ENCODE measurements around the gene GRK1.
"Not testable (repeated sequence)": the region's sequence is repeated elsewhere in the genome, so short reads cannot be mapped to it uniquely, and the experiment has no call there.

Gene GRK1

DNA sequence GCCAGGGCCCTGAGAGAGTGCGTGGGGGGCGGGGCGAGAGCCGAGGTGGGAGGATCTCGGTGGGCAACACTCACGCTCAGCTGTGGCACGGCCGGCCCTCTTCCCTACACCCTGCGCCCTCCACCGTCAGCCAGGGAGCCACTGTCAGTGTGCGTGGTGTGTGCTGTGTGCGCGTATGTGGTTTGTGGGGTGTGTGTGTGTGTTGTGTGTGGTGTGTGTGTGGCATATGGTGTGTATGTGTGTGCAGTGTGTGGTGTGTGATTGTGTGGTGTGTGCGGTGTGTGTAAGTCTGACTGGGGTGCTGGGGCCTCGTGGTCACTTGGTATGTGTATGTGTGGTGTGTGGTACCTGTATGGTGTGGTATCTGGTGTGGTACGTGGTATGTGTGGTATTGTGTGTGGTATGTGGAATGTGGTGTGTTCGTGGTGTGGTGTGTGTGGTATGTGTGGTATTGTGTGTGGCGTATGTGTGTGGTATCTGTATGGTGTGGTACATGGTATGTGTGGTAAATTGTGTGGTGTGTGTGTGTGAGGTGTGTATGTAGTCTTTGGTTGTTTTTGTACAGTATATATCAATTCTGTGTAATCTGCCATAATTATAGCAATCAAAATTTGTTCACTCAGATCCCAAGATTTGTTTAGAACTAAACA lies 5.1 kb downstream of the GRK1 start:
- TF ChIP-seq, protein P1, sequence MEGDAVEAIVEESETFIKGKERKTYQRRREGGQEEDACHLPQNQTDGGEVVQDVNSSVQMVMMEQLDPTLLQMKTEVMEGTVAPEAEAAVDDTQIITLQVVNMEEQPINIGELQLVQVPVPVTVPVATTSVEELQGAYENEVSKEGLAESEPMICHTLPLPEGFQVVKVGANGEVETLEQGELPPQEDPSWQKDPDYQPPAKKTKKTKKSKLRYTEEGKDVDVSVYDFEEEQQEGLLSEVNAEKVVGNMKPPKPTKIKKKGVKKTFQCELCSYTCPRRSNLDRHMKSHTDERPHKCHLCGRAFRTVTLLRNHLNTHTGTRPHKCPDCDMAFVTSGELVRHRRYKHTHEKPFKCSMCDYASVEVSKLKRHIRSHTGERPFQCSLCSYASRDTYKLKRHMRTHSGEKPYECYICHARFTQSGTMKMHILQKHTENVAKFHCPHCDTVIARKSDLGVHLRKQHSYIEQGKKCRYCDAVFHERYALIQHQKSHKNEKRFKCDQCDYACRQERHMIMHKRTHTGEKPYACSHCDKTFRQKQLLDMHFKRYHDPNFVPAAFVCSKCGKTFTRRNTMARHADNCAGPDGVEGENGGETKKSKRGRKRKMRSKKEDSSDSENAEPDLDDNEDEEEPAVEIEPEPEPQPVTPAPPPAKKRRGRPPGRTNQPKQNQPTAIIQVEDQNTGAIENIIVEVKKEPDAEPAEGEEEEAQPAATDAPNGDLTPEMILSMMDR (IDR thresholded peaks at IDR 0.05; ENCODE audit: borderline replicate concordance, insufficient read depth, low read depth, low read length): no peak

DNA sequence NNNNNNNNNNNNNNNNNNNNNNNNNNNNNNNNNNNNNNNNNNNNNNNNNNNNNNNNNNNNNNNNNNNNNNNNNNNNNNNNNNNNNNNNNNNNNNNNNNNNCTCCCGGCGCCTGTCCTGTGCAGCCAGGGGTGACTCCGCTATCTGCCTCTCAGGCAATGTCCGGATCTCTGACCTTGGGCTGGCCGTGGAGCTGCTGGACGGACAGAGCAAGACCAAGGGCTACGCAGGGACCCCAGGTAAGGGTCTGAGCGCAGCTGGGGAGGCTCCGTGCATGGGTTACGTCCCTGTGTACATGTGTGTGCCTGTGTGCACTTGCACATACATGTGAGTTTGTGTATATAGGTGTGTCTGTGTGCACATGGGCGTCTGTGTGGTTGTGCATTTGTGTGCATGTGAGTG lies 55.9 kb downstream of the GRK1 start:
- TF ChIP-seq, protein P1 (IDR thresholded peaks at IDR 0.05; ENCODE audit: borderline replicate concordance, insufficient read depth, low read depth, low read length): no peak

More for the DNA sequence above, 5.1 kb downstream of the GRK1 start:
- no peak overlapping the region for H3K4me3 ChIP-seq (ENCODE audit: low read depth, low read length)

DNA sequence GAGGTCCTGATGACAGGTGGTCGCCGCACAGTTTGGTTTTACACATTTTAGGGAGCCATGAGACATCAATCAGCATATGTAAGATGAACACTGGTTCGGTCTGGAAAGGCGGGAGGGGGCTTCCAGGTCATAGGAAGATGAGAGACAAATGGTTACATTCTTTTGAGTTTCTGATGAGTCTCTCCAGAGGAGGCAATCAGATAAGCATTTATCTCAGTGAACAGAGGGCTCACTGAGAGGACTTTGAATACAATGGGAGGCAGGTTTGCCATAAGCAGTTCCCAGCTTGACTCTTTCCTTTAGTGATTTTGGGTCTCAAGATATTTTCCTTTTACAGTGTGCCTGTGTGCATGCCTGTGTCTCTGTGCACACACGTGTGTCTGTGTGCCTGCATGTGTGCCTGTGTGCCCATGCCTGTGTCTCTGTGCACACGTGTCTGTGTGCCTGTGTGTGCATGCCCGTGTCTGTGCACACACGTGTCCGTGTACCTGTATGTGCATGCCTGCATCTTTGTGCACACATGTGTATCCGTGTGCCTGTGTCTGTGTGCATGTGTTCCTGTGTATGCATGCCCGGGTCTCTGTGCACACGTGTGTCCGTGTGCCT lies 56.5 kb downstream of the GRK1 start:
- TF ChIP-seq, protein P1 (IDR thresholded peaks at IDR 0.05; ENCODE audit: borderline replicate concordance, insufficient read depth, low read depth, low read length): no peak
- no peak overlapping the region for H3K4me3 ChIP-seq (ENCODE audit: low read depth, low read length)

More for the DNA sequence above, 55.9 kb downstream of the GRK1 start:
- no peak overlapping the region for H3K4me3 ChIP-seq (ENCODE audit: low read depth, low read length)

DNA sequence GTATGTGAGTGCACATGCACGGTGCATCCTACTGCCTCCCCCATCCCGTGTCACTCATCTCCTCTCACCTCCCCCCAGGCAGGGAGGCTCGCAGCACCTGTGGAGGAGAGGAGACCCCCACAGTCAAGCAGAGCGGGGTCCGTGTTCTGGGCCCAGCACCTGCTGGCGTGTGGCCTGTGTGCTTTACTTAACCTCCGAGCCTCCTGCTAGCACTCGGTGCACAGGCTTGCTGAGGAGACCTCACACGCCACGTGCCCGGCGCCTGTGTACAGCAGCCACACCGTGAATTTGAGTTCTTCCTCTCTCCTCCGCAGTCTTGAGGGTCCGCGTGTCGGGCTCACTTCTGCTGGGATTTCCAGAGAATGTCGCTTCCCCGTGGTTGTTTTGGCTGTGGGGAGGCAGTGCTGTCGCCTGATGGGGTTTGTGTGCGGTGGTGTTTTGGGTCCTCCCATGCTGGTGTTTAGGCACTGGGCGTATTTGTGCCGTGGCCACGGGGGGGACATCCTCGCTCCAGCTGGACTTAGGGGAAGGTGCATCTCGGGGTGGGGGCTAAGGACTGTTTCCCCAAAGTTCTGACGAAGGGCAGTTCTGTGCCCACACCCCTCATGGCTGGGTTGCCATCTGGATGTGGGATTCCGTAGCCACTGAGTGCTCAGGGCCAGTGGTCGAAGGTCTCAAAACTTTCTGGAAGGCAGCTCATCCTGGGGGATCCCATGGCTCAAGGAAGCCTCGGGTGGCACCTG lies 57.2 kb downstream of the GRK1 start:
- no peak overlapping the region for H3K4me3 ChIP-seq (ENCODE audit: low read depth, low read length)
- TF ChIP-seq, protein P1 (IDR thresholded peaks at IDR 0.05; ENCODE audit: borderline replicate concordance, insufficient read depth, low read depth, low read length): no peak

DNA sequence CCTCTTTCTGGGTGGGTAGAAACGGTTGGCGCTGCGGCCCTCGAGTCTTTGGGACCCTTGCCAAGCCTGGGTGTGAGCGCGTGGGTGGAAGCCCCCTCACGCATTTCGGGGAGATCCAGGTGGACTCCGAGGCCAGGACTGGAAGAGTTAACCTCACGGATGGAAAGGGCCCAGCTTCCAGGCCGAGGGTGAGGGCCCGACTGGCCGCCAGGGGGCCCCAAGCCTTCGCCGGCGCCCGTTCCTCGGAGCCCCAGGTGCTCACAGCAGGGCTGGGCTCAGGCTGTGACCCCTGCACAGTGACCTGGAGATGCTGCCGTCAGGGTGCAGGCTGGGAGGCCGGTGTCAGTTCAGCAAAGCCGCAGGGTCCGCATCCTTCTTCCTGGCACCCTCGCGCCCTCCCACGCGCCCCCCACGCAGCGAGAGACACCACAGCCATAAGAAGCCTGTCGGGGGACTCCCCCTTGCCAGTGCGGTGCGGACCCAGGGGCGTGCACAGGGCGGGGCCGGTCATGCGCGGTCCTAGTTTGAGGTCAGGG lies 57.8 kb downstream of the GRK1 start:
- TF ChIP-seq, protein P1 (IDR thresholded peaks at IDR 0.05; ENCODE audit: borderline replicate concordance, insufficient read depth, low read depth, low read length): peak; percentile 76
- no peak overlapping the region for H3K4me3 ChIP-seq (ENCODE audit: low read depth, low read length)

DNA sequence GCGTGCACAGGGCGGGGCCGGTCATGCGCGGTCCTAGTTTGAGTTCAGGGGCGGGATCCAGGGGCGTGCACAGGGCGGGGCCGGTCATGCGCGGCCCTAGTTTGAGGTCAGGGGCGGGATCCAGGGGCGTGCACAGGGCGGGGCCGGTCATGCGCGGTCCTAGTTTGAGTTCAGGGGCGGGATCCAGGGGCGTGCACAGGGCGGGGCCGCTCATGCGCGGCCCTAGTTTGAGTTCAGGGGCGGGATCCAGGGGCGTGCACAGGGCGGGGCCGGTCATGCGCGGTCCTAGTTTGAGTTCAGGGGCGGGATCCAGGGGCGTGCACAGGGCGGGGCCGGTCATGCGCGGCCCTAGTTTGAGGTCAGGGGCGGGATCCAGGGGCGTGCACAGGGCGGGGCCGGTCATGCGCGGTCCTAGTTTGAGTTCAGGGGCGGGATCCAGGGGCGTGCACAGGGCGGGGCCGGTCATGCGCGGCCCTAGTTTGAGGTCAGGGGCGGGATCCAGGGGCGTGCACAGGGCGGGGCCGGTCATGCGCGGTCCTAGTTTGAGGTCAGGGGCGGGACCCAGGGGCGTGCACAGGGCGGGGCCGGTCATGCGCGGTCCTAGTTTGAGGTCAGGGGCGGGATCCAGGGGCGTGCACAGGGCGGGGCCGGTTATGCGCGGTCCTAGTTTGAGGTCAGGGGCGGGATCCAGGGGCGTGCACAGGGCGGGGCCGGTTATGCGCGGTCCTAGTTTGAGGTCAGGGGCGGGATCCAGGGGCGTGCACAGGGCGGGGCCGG lies 58.5 kb downstream of the GRK1 start:
- not testable (repeated sequence) for H3K4me3 ChIP-seq (ENCODE audit: low read depth, low read length)

DNA sequence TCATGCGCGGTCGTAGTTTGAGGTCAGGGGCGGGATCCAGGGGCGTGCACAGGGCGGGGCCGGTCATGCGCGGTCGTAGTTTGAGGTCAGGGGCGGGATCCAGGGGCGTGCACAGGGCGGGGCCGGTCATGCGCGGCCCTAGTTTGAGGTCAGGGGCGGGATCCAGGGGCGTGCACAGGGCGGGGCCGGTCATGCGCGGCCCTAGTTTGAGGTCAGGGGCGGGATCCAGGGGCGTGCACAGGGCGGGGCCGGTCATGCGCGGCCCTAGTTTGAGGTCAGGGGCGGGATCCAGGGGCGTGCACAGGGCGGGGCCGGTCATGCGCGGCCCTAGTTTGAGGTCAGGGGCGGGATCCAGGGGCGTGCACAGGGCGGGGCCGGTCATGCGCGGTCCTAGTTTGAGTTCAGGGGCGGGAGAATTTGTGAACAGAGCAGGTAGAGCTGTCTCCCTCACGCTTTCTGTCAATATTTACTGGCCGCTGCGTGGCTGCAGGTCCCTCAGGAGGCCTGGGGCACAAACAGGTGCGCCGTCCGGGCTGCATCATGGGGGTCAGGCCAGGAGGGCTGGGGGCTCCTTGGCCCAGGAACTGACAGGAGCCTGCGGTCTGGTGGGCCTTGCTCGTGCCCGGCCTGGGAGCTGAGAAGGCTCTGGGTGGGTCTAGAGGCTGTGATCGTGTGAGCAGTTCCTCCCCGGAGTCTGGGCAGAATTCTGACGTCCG lies 59.2 kb downstream of the GRK1 start:
- not testable (repeated sequence) for H3K4me3 ChIP-seq (ENCODE audit: low read depth, low read length)

Data from GM12875 (cell line).